ENCODE measurements around the gene MN1.

MN1 gene

GRCh38 chr22:27730641-27731433 is 70.7 kb downstream of the MN1 start:
- DNase-seq: no peak

GRCh38 chr22:27729246-27729645 is 72.3 kb downstream of the MN1 start:
- no peak for DNase-seq

GRCh38 chr22:27727673-27728451 is 73.7 kb downstream of the MN1 start:
- DNase-seq: no peak

GRCh38 chr22:27726686-27727449 is 74.7 kb downstream of the MN1 start:
- DNase-seq: peak; percentile 70

GRCh38 chr22:27726331-27726685 is 75.2 kb downstream of the MN1 start:
- no peak for DNase-seq

GRCh38 chr22:27725661-27726060 is 75.9 kb downstream of the MN1 start:
- no peak for DNase-seq

GRCh38 chr22:27724709-27725108 is 76.8 kb downstream of the MN1 start:
- no peak for DNase-seq

- DNase-seq: no peak
Measured at GRCh38 chr22:27724157-27724556, 77.4 kb downstream of the MN1 start.

GRCh38 chr22:27723708-27724107 is 77.8 kb downstream of the MN1 start:
- no peak for DNase-seq

GRCh38 chr22:27723158-27723557 is 78.4 kb downstream of the MN1 start:
- DNase-seq: no peak

GRCh38 chr22:27720860-27721259 is 80.7 kb downstream of the MN1 start:
- DNase-seq: no peak

GRCh38 chr22:27719535-27720227 is 81.9 kb downstream of the MN1 start:
- DNase-seq: peak; percentile 19

- DNase-seq: no peak
Measured at GRCh38 chr22:27719036-27719347, 82.6 kb downstream of the MN1 start.

- peak; percentile 75 for DNase-seq
Measured at GRCh38 chr22:27718186-27719035, 83.1 kb downstream of the MN1 start.

GRCh38 chr22:27717094-27717493 is 84.5 kb downstream of the MN1 start:
- no peak for DNase-seq

- no peak for DNase-seq
Measured at GRCh38 chr22:27716074-27716473, 85.5 kb downstream of the MN1 start.

- peak; percentile 19 for DNase-seq
Measured at GRCh38 chr22:27715106-27715505, 86.5 kb downstream of the MN1 start.

GRCh38 chr22:27714068-27714467 is 87.5 kb downstream of the MN1 start:
- DNase-seq: no peak

- no peak for DNase-seq
Measured at GRCh38 chr22:27713461-27713860, 88.1 kb downstream of the MN1 start.

- no peak for DNase-seq
Measured at GRCh38 chr22:27711756-27712155, 89.8 kb downstream of the MN1 start.

- no peak for DNase-seq
Measured at GRCh38 chr22:27711012-27711411, 90.5 kb downstream of the MN1 start.

All from CD4-positive, alpha-beta T cell treated with Interferon gamma for 1 hour (primary cell).